K562 (cell line): Measurements from ENCODE around the gene SHROOM3. TPM values are rescaled to one million over a fixed set of nuclear protein-coding genes. Genes with fewer than 3 reads are reported as not detected.

Experiments
- ARID3B ChIP-seq: fragments of 250-450 bp; sonication (Bioruptor Pico); IDR thresholded peaks from 2 replicates; pipeline ENCODE4 v1.4.0; 2020; ENCODE audit warnings: borderline replicate concordance
- ELF4 ChIP-seq: fragments of 450-650 bp; formaldehyde crosslinking; IDR thresholded peaks from 2 replicates; pipeline ENCODE4 v1.4.0; 2022; ENCODE audit warnings: missing genetic modification characterization
- GTF2B ChIP-seq: IDR thresholded peaks from 2 replicates; pipeline ENCODE4 v1.6.1; 2011; ENCODE audit not compliant: insufficient read length; ENCODE audit errors: extremely low read depth
- MAFF ChIP-seq: IDR thresholded peaks from 2 replicates; pipeline ENCODE4 v1.6.1; 2012; ENCODE audit warnings: low read length, improper control_type of control experiment
- MTF1 ChIP-seq: fragments of 250-450 bp; sonication (Bioruptor Pico); IDR thresholded peaks from 2 replicates; pipeline ENCODE4 v1.9.0; 2021; ENCODE audit warnings: moderate library complexity, mild to moderate bottlenecking, inconsistent platforms, borderline replicate concordance
- NEUROD1 ChIP-seq: fragments of 150-350 bp; IDR thresholded peaks from 2 replicates; pipeline ENCODE4 v1.6.1; 2014; ENCODE audit warnings: borderline replicate concordance, low read length, low read depth; ENCODE audit not compliant: partially characterized antibody
- PCBP1 ChIP-seq: fragments of 200-400 bp; formaldehyde crosslinking; IDR thresholded peaks from 2 replicates; pipeline ENCODE4 v1.6.1; 2018; ENCODE audit warnings: mild to moderate bottlenecking, low read depth, low read length; ENCODE audit not compliant: poor library complexity, severe bottlenecking
- RBM39 ChIP-seq: fragments of 200-400 bp; formaldehyde crosslinking; optimal IDR thresholded peaks from 2 replicates; pipeline ENCODE3; 2018; ENCODE audit warnings: low read depth, low read length
- polyA plus RNA-seq, 8 experiments: library from polyadenylated mRNA; depleted of rRNA in 4 of 8; stranded (reverse) in 5 of 8; unstranded in 3 of 8; fragments of >200 nt; fragmentation: Nextera tagmentation in 2 of 8; fragmentation: Illumina TruSeq in 1 of 8; extraction: Ambion mirVana in 2 of 8; extraction: Trizol in 1 of 8; gene quantifications; 2 replicates each; pipeline versions ENCODE4 v1.2.1 to v1.2.3, GENCODE V29; 2011 to 2014; ENCODE audit warnings: inconsistent platforms in 1 of 8, missing spikeins in 1 of 8
- total RNA-seq, 7 experiments: library from RNA; depleted of rRNA in 6 of 7; stranded (reverse); fragments of >200 nt in 6 of 7; fragmentation: Illumina TruSeq in 2 of 7; extraction: Trizol in 2 of 7; gene quantifications; 2 replicates each; pipeline versions ENCODE4 v1.2.1 to v1.2.3, GENCODE V29; 2011 to 2021; ENCODE audit warnings: low replicate concordance in 1 of 7
- TF ChIP-seq, protein P1 (sequence below): fragments of 450-650 bp; IDR thresholded peaks from 2 replicates; pipeline ENCODE4 v1.6.1; 2014; ENCODE audit warnings: low read depth, mild to moderate bottlenecking, moderate library complexity, borderline replicate concordance

The SHROOM3 gene
- total and polyA plus RNA-seq, 9 of the 15 experiments (the other 6 are each of a cell fraction or from before 2014, with no cell fraction given): 0.01 to 0.07 TPM; not detected in 7

GRCh38 chr4:76544725-76545124 lies 109.7 kb downstream of the SHROOM3 start (continued):
- TF ChIP-seq MAFF (no peak), MTF1 (CRISPR knock-in tag) (no peak), ARID3B (CRISPR knock-in tag) (no peak), GTF2B (no peak), PCBP1 (no peak), ELF4 (CRISPR knock-in tag) (no peak), RBM39 (no peak), NEUROD1 (no peak)
- TF ChIP-seq, protein P1, sequence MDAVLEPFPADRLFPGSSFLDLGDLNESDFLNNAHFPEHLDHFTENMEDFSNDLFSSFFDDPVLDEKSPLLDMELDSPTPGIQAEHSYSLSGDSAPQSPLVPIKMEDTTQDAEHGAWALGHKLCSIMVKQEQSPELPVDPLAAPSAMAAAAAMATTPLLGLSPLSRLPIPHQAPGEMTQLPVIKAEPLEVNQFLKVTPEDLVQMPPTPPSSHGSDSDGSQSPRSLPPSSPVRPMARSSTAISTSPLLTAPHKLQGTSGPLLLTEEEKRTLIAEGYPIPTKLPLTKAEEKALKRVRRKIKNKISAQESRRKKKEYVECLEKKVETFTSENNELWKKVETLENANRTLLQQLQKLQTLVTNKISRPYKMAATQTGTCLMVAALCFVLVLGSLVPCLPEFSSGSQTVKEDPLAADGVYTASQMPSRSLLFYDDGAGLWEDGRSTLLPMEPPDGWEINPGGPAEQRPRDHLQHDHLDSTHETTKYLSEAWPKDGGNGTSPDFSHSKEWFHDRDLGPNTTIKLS: no peak
- TF ChIP-seq, all 486 proteins: peak for 0
